Fibroblast of skin of left biceps (primary cell): ENCODE results near the gene BUD23.
A peak's percentile ranks its signal among the peaks of the same experiment; 100 is the strongest.
"Not testable (repeated sequence)": the region's sequence is repeated elsewhere in the genome, so short reads cannot be mapped to it uniquely, and the experiment has no call there.

Experiments
- DNase-seq, 2 experiments: peaks; one replicate each; pipeline ENCODE4 v3.0.0-alpha.2; 2013; ENCODE audit warnings: low read depth in 2 of 2

Gene BUD23, protein sequence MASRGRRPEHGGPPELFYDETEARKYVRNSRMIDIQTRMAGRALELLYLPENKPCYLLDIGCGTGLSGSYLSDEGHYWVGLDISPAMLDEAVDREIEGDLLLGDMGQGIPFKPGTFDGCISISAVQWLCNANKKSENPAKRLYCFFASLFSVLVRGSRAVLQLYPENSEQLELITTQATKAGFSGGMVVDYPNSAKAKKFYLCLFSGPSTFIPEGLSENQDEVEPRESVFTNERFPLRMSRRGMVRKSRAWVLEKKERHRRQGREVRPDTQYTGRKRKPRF

GRCh38 chr7:73683056-73683787 is at the start of gene BUD23, which contains the start of gene DNAJC30:
Gene BUD23, plus strand, starts transcription at chr7:73683597. Its CDS starts 29 bp downstream, at chr7:73683626.
Gene DNAJC30, minus strand, starts transcription at chr7:73683453. Its CDS starts 30 bp downstream, at chr7:73683423.
- peak; percentile 74 to 84 for DNase-seq

GRCh38 chr7:73633844-73634243 is 49.6 kb upstream of the BUD23 start:
- DNase-seq: no peak

DNA sequence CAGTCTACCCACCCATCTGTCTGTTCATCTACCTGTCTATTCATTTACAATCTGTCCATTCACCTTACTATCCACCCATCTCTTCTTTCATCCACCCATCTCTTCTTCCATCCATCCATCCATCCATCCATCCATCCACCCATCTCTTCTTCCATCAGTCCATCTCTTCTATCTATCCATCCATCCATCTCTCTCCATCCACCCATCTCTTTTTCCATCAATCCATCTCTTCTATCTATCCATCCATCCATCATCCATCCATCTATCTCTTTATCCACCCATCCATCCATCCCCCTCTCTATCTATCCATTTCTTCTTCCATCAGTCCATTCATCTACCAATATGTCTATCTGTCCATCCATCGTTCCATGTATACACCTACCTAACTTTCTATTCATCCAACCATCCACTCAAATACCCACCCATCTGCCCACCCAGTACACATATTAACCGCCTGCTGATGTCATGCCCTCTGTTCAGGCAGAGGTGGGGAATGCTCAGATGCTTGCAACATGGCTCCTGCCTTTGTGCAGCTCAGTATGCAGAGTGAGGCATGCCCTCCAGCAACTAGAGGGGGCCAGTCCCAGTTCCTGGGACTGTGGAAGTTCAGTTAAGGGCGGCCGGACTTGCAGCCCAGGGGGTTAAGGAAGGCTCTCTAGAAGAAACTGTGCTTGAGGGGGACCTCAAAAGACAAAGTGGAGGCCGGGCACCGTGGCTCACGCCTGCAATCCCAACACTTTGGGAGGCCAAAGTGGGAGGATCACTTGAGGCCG is 47.8 kb upstream of the BUD23 start:
- no peak for DNase-seq

DNA sequence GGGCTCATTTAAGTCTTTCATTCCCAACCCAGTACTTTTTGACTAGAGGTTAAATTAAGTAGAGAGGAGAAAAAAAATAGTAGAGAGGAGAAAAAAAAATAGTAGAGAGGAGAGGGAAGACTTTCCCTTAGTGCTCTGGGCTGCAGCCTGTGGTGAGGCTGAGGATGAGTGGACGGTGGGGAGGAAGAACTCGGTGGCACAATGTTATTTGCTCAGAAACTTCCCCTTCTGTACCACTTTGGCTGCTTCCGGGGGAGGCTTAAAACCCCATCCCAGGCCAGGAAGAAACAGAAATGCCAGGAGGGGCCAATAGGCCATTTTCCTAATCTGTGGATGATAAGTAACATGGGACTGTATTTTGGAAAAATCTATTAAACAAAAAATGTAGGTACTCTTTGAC is 44.5 kb upstream of the BUD23 start:
- DNase-seq: no peak

DNA sequence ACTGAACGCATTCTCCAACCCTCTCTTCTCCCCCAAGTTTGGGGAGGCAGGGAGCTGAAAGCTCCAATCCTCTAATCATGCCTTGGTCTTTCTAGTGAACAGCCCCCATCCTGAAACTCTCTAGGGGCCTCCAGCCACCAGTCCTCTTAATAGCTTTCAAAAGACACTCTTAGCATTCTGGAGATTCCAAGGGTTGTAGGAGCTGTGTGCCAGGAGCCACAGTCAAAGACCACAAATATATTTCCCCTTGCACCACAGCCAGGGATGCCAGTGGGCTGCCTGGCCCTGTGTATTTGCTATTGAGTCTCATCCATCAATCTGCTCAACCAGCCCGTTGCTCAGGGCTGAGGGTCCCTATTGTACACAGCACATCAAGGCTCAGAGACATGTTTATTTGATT is 40.6 kb upstream of the BUD23 start:
- DNase-seq: no peak

DNA sequence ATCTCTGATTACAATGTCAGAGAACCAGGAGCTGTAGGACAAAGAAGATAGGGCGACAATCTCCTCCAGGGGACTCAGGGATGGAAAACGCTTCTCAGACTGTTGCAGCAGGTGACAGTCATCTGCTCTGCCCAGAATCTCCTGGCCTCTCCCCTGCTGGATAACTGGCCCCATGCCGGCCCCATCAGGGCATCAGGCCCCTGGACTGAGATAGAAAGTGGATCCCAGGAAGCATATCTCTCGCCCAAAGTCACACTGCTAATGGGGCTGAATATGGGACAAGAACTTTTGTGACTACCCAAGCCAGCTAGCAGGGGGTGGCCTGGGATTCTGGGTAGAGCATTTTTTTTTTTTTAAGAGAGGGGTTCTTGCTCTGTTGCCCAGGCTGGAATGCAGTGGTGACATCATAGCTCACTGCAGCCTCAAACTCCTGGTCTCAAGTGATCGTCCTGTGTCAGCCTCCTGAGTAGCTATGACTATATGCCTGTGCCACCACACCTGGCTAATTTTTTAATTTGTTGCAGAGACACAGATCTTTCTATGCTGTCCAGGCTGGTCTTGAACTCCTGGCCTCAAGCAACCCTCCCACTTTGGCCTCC is 38.6 kb upstream of the BUD23 start:
- DNase-seq: no peak

GRCh38 chr7:73645643-73646174 is 37.7 kb upstream of the BUD23 start:
- no peak for DNase-seq

GRCh38 chr7:73646785-73647724 is 36.3 kb upstream of the BUD23 start:
- DNase-seq: no peak

DNA sequence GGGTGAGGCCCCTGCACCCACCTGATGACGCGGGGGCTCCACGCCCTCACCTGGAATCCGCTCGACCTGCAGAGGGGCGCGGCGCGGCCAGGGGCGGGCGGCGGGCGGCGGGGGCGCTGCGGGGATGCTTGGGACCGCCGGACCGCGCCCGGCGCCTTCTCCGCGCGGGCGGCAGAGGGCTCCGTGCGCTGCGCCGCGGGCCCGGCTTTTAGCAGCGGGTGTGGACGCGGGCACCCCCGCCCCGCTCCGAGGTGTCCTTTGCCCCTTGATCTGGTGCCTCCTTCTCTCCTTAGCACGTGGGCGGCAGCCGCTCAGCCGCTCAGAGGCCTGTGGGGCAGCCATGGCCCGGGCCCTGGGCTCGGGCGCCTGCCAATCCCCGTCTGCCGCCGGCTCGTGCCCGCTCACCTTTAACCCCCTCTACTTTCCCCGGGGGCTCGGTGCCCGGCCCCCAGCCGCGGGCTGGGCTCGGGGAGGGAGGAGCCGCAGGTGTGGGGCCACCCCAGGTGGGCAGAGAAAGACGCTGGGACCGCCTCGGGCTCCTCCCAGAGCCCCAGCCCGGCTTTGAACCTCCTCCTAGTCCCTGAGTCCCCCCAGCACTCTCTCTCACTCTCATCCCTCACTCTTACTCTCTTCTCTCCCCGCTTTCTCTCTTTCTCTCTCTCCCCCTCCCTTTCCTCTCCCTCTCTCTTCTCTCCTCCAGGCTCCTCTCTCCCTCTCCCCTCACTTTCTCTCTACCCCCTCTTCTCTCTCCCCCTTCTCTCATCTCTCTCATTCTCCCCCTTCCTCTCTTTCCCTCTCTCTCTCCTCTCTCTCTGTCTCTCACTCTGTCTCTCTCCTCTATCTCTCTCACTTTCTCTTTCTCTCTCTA is 35.4 kb upstream of the BUD23 start:
- DNase-seq: no peak

GRCh38 chr7:73648593-73649332 is 34.6 kb upstream of the BUD23 start:
- no peak for DNase-seq

GRCh38 chr7:73649576-73649975 is 33.8 kb upstream of the BUD23 start:
- no peak for DNase-seq

GRCh38 chr7:73650524-73650923 is 32.9 kb upstream of the BUD23 start:
- no peak for DNase-seq

DNA sequence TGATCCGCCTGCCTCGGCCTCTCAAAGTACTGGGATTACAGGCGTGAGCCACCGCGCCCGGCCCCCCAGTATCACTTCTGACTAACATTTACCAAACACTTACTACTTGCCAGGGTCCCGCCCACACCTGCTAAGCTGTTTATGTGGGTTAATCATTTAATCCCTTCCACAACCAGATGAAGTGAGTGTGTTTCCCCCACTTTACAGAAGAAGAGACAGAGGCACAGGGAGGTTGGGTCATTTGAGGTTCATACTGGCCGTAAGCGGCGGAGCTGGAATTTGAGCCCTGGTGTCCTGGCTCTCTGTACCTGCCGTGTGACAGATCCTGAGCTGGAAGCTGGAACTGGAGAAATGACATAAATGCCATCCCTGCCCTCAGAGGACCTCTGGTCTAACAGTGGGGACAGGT is 30.9 kb upstream of the BUD23 start:
- DNase-seq: no peak

DNA sequence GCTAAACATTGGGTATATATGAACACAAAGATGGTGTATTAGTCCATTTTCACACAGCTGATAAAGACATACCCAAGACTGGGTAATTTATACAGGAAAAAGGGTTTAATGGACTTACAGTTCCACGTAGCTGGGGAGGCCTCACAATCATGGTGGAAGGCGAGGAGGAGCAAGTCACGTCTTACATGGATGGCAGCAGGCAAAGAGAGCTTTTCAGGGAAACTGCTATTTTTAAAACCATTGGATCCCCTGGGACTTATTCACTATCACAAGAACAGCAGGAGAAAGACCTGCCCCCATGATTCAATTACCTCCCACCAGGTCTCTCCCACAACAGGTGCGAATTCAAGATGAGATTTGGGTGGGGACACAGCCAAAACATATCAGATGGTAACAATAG is 28.1 kb upstream of the BUD23 start:
- not testable (repeated sequence) for DNase-seq

DNA sequence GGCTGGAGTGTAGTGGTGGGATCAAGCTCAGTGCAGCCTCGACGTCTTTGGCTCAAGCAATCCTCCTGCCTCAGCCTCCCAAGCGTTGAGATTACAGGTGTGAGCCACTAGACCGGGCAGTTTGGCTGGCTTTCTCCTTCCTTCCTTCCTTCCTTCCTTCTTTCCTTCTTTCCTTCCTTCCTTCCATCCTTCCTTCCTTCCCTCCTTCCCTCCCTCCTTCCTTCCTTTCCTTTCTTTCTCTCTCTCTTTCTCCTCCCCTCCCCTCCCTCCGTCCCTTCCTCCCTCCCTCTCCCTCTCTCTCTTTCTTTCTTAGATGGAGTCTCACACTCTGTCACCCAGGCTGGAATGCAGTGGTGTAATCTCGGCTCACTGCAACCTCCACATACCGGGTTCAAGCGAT is 23.4 kb upstream of the BUD23 start:
- no peak for DNase-seq

DNA sequence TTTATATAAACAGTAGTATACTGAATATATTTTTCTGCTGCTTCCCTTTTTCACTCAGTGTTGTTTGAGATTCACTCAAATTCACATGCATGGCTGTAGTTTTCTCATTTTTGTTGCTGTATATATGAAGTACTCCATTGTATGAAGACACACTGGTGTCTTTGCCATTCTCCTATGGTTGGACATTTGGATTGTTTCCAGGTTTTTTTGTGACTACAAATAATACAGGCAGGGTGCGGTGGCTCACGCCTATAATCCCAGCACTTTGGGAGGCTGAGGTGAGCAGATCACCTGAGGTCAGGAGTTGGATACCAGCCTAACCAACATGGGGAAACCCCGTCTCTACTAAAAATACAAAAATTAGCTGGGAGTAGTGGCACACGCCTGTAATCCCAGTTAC is 22.8 kb upstream of the BUD23 start:
- not testable (repeated sequence) for DNase-seq

DNA sequence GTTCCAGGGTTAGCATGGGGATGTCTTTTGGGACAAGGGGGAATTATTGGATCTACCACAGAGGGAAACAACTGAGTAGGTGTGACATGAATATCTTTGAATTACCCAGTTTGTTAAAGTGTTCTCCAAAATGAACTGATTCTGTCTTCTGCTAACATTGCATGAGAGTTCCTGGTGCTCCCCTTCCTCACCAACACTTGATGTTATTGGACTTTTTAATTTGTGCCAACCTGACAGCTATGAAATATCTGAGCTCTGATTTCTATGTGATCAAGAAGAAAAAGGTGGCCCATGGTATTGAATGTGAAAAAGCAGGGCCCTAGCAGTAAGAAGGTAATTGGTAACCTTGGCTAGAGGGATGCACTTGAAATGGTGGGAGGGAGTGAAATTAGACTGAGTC is 20.4 kb upstream of the BUD23 start:
- no peak for DNase-seq

DNA sequence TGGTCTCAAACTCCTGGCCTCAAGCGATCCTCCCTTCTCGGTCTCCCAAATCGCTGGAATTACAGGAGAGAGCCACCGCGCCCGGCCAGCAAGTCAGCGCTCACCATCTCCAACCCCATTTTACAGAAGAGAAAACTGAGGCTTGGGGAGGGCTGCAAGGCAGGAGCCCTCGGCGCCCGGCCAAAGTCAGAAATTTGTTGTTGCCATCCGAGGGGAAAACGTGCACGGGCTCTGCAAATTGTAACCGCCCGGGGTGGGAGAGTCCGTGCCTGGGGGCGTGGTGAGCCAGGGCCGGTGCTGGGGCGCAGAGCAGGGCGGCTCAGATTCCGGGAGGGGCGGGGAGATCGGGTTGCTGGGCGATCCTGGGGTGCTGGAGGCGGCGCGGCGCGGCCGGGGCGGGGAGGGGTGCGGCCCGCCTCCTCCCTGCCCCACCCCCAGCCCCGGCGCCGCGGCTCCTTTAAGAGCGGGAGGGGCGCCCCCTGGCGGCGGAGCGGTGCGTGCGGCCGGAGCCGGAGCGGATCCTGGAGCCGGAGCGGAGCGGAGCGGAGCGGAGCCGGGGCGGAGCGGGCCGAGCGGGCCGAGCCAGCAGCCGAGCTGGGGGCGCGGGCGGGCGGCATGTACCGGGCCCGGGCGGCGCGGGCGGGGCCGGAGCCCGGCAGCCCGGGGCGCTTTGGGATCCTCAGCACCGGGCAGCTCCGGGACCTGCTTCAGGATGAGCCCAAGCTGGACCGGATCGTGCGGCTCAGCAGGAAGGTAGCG is 15.9 kb upstream of the BUD23 start, which contains the start of gene VPS37D:
TSS of gene VPS37D (plus strand) at position 488 of the 759 bp plus-strand sequence. CDS start at position 616, 128 bp downstream.
- peak; percentile 71 to 72 for DNase-seq
